M059J (cell line): ENCODE results near the gene FAM227B. TPM values are rescaled to one million over a fixed set of nuclear protein-coding genes. Genes with fewer than 3 reads are reported as not detected.
"Not testable (repeated sequence)": the region's sequence is repeated elsewhere in the genome, so short reads cannot be mapped to it uniquely, and the experiment has no call there.

Source experiments
- DNase-seq: peaks from one replicate; pipeline ENCODE4 v3.0.0-alpha.2; 2012; ENCODE audit warnings: low read depth
- total RNA-seq: library from RNA; depleted of rRNA; stranded (reverse); fragments of >200 nt; shearing (Covaris generic); gene quantifications from 2 replicates; pipeline ENCODE4 v1.2.3, GENCODE V29; 2014; rRNA removed

Gene FAM227B
- 6.5 and 9.3 TPM in 2 replicates for total RNA-seq

GRCh38 chr15:49620658-49621368 lies at the start of gene FAM227B, which contains the start of gene DTWD1:
TSS of gene FAM227B (minus strand) at chr15:49620818. CDS start at chr15:49615171, 5,647 bp downstream.
TSS of gene DTWD1 (plus strand) at chr15:49621048. CDS start at chr15:49625168, 4,120 bp downstream.
- peak; percentile 95 for DNase-seq

- DNase-seq, result no peak
Measured at GRCh38 chr15:49669288-49669687, 48.7 kb upstream of the FAM227B start.

GRCh38 chr15:49666486-49666885 lies 45.9 kb upstream of the FAM227B start:
- not testable (repeated sequence) for DNase-seq

- no peak for DNase-seq
Measured at GRCh38 chr15:49664716-49665115, 44.1 kb upstream of the FAM227B start.

GRCh38 chr15:49656734-49657133 lies 36.1 kb upstream of the FAM227B start:
- no peak for DNase-seq

GRCh38 chr15:49652922-49653321 lies 32.3 kb upstream of the FAM227B start:
- DNase-seq, result no peak

GRCh38 chr15:49650676-49651075 lies 30.1 kb upstream of the FAM227B start:
- DNase-seq, result no peak

GRCh38 chr15:49649987-49650386 lies 29.4 kb upstream of the FAM227B start:
- DNase-seq, result no peak

GRCh38 chr15:49646891-49647290 lies 26.3 kb upstream of the FAM227B start:
- DNase-seq, result no peak

GRCh38 chr15:49645941-49646340 lies 25.3 kb upstream of the FAM227B start:
- peak; percentile 92 for DNase-seq

- DNase-seq, result no peak
Measured at GRCh38 chr15:49645277-49645676, 24.7 kb upstream of the FAM227B start.

GRCh38 chr15:49644364-49644794 lies 23.8 kb upstream of the FAM227B start:
- DNase-seq, result peak; percentile 59

GRCh38 chr15:49637857-49638256 lies 17.2 kb upstream of the FAM227B start:
- peak; percentile 14 for DNase-seq

GRCh38 chr15:49628379-49628778 lies 7.8 kb upstream of the FAM227B start:
- no peak for DNase-seq

- peak; percentile 95 for DNase-seq
Measured at GRCh38 chr15:49627407-49627877, 6.8 kb upstream of the FAM227B start.

- DNase-seq, result no peak
Measured at GRCh38 chr15:49625460-49626036, 4.9 kb upstream of the FAM227B start.

- DNase-seq, result peak; percentile 94
Measured at GRCh38 chr15:49624056-49624455, 3.4 kb upstream of the FAM227B start.

GRCh38 chr15:49622561-49622960 lies 1.9 kb upstream of the FAM227B start:
- DNase-seq, result peak; percentile 29

GRCh38 chr15:49621887-49622286 lies 1.3 kb upstream of the FAM227B start:
- peak; percentile 32 for DNase-seq

GRCh38 chr15:49621401-49621811 lies 788 bp upstream of the FAM227B start:
- peak; percentile 17 for DNase-seq

- DNase-seq, result peak; percentile 43
Measured at GRCh38 chr15:49620199-49620598, 419 bp downstream of the FAM227B start.

GRCh38 chr15:49619226-49619625 lies 1.4 kb downstream of the FAM227B start:
- no peak for DNase-seq

GRCh38 chr15:49612240-49612639 lies 8.4 kb downstream of the FAM227B start:
- not testable (repeated sequence) for DNase-seq
